CD4-positive, alpha-beta T cell treated with Interferon alpha-2 for 1 hour (primary cell): Measurements from ENCODE around the gene TCN2.
A peak's percentile ranks its signal among the peaks of the same experiment; 100 is the strongest.
"Not testable (repeated sequence)": the region's sequence is repeated elsewhere in the genome, so short reads cannot be mapped to it uniquely, and the experiment has no call there.

Experiments used
- DNase-seq, 2 donors: peaks; one replicate each; pipeline ENCODE4 v3.0.0-alpha.2; 2020 to 2022

Gene TCN2

DNA sequence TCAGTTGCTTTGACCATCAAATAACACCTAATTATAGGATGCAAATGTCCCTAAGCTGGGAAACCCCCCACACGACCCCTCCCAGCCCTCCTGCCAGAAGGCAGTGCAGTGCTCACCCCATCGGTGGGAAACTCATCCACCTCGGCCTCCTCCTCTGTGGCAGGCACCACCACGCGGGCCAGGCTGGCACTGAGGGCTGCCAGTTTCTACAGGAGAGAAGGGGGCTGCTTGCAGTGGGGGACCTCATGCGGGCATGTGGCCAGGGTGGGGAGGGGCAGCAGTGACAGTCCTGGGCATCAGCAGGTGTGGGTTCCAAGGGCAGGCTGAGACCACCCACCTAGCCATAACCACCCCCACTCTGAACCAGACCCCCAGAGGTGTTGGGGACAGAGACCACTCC is 26.1 kb upstream of the TCN2 start:
- no peak for DNase-seq

DNA sequence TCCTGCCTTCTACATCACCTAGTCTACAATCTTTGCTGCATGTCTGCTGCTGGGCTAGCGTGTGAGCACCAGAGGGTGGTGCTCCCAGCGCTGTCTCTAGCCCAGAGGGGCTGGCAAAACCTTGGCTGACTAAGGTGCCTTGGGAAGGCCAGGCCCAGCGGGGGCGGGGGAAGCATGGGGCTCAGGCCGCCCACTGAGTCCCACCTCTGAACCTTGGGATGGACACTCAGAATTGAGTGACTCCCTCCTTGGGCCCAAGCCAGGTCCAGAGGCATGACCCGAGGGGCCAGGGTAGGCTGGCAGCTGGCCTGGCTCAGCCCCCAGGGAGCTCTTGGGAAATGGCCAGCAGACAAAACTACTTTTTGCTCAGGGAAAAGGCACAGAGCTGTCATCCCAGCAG is 24.9 kb upstream of the TCN2 start:
- DNase-seq, result no peak

DNA sequence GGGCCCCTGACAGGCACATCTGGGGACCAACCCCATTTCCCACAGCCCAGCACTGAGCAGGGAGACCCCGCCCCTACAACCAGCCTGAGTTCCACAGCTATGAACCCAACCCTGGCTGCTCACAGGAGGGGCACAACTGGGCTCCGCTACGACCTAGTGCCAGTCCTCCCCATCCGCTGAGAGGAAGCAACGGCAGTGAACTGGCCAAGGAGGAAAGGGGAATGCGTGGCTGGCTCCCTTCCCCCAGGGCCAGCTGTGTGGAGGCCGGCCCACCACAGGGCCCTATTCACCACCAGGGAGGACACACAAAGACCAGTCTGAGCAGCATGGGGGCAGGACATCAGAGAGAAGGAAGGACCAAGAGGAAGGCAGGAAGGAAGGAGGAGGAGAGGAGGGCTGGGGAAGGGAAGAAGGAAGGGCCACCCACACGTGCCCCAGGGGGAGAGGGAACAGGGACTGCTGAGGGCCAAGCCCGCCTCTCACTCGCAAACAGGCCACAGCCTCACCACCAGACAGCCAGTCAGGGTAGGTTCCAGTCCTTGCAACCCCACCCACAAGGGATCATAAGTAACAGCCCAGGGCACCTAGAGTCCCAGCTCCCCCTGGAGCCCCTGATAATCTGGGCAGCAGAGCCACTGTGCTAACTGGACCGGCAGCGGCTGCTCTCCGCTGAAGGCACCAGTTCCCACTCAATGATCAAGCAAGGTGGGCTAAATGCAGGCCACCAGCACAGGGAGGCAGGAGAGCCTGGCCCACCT is 24.0 kb upstream of the TCN2 start:
- no peak for DNase-seq

DNA sequence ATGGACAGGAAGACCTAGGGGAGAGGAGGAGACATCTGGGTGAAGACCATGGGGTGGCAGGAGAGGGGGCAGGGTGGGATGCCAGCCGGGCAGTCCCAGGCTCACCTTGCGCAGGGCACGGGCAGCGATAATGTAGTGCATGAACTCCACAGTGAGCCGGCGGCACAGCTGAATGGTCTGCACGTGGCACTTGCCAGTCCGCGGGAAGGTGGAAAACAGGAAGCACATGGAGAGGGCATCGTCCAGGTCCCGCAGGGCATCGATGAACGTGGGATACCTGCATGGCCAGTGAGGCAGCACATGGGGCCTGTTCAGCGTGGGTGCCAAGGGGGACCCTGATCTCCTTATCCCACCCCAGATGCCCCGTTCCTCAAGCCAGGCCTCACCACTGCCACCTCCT is 22.5 kb upstream of the TCN2 start:
- DNase-seq, result no peak

DNA sequence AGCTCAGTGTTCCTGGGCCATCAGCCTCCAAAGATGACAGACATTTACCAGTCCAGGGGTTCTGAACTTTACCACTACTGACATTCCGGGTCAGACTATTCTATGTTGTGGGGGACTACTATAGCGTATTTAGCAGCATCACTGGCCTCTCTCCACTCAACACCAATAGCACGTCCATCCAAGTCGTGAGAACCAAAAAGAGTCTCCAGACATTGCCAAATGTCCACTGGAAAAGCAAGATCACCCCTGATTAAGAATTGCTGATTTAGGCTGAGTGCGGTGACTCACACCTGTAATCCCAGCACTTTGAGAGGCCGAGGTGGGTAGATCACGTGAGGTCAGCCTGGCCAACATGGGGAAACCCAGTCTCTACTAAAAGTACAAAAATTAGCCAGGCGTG is 20.6 kb upstream of the TCN2 start:
- DNase-seq, result no peak

DNA sequence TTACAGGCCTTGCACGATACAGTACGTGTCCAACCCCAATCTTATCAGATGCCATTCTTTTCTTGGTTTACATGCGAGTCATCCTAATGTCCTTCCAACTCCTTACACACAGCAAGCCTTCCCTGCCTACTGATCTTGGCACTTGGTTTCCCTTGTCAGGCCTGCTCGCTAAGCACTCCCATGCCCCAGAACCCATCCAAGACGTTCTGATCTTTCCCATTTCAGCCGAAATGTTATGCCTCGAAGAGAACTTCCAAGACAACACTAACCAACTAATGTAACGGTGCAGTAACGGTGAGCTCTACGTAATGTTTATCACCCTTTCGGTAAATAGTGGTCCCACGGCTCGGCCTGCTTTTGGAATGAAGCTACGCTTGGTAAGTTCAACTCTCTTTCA is 15.8 kb upstream of the TCN2 start:
- DNase-seq, result peak in 1 of 2 donors; percentile 6

DNA sequence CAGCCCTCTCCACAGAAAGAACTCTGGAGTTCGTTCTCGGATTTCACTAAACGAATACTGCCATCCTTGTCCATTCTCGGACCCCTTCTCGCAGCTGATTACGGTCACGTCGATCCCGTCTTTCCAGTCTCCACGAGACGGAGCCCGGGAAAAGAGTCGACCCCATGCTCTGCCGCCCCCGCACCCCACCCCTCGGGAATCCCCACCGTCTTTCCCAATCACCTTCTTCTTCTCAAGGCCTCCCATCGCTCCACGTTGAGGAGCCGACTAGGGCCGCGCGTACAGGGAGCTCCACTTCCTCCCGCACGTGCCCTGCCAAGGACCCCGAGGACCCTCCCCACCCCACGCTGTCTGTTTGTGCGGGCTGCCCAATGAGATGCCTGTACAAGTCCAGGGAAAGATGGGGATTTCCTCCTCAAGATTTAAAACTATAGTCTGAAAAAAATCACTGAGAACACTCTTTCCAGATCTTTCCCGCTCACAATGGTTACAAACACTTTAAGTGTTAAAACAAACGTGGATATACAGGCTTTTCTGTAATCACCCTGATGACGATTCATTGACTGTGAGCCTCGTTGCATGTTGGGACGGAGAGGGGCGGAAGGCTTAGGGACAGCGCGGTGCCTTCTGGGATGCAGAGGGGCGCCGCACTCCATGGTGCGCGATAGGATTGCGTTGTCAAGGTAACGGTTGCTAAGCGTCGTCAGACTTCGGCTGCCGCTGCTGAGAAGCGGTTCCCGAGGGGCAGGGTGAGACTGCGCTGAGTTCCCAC is 15.2 kb upstream of the TCN2 start, which contains the start of gene PES1:
TSS of gene PES1 (minus strand) at position 323 of the 772 bp plus-strand sequence. CDS start at position 246, 77 bp downstream.
- DNase-seq, result peak; percentile 97 to 98

DNA sequence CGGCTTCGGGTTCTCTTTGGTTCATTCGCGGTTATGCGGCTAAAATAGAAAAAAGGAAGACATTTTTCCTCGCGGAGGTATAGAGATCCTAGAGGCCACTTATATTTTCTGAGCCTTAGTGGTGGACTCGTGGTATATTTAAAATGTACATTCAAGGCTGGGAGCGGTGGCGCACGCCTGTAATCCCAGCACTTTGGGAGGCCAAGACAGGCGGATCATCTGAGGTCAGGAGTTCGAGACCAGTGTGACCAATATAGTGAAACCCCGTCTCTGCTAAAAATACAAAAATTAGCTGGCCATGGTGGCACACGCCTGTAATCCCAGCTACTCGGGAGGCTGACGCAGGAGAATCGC is 14.6 kb upstream of the TCN2 start:
- not testable (repeated sequence) for DNase-seq

DNA sequence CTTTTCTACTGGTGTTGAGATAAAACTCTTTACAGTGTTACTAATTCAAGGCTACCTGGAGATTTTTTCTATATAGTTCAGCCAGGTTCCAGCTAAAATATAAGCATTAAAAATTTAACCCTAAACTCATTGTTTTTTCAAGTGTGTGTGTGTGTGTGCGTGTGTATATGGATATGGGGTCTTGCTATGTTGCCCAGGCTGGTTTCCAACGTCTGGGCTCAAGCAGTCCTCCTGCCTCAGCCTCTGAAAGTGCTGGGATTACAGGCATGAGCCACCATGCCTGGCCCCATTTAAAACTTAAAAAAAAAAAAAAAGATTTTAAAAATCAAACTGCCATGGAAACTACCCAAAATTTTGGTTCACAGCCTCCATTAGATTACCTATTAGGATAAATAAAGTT is 10.8 kb upstream of the TCN2 start:
- no peak for DNase-seq

DNA sequence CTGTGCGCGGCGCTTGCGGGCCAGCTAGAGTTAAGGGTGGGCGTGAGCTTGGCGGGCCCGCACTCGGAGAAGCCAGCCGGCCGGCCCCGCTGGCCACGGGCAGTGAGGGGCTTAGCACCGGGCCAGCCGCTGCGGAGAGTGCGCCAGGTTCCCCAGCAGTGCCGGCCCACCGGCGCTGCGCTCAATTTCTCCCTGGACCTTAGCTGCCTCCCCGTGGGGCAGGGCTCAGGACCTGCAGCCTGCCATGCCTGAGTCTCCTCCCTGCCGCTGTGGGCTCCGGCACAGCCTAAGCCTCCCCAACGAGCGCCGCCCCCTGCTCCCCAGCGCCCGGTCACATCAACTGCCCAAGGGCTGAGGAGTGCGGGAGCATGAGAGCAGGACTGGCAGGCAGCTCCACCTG is 10.1 kb upstream of the TCN2 start:
- no peak for DNase-seq

DNA sequence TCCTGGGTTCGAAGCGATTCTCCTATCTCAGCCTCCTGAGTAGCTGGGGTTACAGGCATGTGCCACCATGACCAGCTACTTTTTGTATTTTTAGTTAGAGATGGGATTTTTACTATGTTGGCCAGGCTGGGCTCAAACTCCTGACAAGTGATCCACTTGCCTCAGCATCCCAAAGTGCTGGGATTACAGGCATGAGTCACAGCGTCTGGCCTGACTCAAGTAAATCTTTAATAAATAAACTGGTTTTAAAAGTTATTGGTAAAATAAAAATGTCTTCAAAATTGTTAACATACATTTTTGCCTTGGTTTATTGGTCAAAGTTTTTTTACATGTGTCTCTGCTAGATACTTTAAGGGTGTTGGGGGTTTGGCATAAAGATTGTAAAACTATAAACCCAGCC is 8.0 kb upstream of the TCN2 start:
- DNase-seq, result no peak

DNA sequence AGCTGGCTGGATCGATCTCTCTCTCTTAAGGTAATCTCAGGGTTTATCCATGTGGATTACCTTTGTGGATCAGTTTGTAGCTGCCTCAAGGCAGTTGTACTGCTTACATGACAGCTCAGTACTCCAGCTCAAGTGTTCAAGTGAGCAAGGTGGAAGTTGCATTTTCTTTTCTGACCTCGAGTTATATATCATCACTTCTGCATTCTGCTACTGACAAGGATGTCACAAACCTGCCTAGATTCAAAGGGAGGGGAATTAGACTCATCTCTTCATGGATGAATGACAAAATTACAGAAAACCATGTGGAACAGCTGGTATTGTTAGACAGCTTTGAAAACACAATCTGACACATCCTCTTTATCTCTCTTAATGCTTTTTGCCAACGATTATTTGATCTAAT is 6.1 kb upstream of the TCN2 start:
- DNase-seq, result no peak

DNA sequence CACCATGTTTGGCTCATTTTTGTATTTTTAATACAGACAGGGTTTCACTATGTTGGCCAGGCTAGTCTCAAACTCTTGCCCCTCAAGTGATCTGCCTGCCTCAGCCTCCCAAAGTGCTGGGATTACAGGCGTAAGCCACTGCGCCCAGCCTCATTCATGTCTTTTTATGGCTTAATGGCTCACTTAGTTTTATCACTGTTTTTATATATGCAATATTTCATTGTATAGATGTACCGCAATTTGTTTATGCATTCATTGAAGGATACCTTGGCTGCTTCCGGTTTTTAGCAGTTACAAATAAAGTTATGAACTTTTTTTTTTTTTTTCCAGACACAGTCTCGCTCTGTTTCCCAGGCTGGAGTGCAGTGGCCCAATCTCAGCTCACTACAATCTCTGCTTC is 5.5 kb upstream of the TCN2 start:
- no peak for DNase-seq

DNA sequence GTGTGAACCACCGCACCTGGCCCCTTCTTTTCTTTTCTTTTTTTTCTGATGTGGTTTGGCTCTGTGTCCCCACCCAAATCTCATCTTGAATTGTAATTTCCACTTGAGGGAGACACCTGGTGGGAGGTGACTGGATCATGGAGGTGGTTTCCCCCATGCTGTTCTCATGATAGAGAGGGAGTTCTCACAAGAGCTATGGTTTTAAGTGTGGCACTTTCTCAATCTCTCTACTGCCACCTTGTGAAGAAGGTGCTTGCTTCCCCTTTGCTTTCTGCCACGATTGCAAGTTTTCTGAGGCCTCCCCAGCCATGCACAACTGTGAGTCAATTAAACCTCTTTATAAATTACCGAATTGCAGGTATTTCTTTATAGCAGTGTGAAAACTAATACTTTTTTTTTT is 4.9 kb upstream of the TCN2 start:
- peak in 1 of 2 donors; percentile 36 for DNase-seq

DNA sequence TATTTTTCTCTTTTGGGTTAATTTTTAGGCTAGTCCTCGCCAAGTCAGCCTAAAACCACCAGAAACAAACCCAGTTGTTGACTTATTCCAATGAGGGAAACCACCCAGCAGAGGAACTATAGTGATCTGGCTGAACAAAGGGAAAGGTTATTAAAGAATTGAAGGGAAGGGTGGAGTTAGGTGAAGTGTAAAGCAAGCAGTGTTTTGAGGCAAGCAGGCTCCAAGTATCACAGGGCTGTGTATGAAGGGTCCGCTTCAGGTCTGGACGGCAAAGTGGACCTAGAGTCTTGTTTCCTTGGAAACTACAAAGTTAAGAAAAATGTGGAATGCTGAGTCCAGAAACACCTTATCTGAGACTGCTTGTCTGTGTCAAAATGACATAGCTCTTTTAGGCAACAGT is 3.2 kb upstream of the TCN2 start:
- no peak for DNase-seq

DNA sequence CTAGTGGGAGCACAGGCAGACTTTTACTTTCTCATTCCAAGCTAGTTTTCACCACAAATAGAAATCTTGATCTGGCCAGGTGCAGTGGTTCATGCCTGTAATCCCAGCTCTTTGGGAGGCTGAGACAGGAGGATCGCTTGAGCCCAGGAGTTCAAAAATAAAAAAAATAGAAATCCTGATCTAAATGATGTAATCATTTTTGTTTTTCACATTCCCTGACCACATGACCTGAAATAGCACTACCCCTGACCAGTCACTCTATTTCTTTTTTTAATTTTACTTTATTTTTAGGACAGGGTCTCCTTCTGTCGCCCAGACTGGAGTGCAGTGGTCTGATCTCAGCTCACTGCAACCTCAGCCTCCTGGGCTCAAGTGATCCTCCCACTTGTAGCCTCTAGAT is 2.3 kb upstream of the TCN2 start:
- no peak for DNase-seq

DNA sequence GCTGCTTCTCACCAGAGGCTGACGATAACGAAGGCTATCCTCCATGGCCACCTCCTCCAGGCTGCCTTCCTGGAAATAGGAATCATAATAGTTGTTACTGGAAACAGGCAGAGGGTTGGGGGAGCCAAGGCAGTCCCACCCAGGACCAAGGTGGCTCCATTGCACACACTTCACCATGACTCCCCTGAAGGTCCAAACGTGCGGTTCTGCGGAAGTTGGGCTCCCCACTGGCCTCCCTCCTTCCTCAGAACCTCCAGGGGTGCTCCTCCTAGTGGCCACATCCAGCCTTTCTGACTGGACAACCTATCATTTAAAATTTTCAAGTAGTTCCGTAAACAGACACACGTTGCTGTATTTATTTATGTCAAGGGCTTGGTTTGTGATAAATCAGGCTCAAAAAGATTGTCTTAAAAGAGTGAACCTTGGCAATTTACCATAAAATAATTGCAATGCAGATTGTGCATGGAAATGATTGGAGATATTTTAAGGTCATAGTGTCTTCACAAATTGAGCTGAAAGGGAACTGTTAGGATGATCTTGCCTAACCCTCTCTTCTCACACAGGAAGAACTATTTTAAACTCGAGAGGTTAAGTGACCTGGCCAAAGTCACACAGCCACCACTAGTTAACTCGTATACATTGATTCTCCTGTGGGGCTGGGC is 1.4 kb upstream of the TCN2 start:
- peak; percentile 45 to 60 for DNase-seq

DNA sequence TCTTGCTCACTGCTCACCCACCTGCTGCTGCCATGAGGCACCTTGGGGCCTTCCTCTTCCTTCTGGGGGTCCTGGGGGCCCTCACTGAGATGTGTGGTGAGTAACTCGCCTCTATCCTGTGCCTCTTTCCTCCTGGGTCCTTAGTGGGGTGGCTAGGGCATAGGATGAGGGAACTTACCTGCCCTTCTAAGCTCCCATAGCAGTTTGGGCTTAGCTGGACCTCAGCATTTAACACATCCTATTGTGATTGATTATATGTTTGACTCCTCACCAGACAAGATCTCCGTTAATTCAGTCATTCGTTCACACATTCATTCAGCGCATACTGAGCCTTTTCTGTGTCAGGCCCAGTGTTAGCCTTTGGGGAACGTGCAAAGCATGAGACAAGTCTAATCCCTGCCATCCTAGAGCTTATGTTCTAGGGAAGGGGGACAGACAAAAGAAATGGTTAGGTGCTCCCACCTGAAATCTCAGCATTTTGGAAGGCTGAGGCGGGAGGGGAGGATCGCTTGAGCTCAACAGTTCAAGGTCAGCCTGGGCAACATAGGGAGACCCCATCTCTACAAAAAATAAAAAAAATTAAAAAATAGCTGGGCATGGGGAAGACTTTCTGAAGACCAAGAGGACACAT is 441 bp downstream of the TCN2 start:
- DNase-seq, result no peak

DNA sequence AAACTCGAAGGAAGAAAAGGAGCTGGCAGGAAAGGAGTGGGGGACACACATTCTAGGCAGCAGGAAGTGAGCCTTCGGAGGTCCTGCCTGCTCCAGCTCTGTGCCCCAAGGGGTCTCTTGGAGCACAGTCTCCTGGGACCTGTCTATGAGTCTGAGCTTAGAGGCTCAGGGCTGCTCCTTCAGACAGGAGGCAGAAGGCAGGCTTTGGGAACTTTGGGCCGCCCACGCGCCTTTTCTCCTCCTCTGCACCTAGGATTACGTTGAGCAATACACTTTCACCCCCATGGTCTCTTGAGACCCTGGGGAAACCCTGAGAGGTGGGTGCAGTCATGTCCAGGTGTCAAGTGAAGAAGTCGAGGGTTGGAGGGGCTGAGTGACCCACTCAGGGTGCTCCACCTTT is 965 bp downstream of the TCN2 start:
- no peak for DNase-seq

DNA sequence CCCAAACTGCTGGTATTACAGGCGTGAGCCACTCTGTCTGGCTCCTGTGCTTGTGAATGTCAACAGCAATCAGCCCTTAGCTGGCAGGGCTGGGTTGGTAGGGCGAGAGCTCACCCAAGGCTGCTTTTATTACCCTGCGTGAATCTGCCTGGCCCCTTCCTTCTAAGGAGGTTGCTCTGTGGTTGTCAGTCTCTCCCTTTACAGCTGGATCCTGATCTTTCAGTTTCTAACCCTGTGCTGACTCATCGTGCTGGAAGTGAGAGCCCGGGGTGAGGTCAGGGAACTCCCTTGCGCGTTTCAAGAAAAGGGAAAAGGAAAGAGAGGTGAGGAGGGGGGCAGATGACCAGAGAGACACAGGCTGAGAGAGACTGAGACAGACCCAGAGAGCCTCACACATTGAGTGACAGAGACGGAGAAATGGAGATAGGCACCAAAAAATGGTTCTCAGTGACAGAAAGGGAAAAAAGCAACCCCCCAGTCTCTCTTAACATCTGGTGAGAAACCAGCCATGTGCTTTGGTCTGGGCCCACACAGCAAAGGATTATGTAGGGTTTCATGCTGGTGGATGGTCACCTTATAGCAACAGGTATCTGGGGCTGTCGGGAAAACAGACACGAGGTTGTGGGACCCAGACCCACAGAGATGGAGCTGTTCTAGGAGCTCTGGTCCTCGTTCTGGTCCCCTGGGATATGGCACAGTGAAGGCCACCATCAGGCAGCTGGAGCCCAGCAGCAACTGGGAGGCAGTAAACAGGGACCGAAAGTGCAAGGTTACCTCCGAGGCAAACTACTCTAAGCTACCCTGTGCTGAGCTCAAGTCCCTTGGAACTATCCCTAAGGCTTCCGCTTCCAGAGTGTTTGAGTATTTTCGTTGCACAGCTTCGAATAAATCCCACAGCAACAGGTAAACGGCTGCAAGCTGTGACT is 2.5 kb downstream of the TCN2 start:
- DNase-seq, result peak; percentile 26 to 74

DNA sequence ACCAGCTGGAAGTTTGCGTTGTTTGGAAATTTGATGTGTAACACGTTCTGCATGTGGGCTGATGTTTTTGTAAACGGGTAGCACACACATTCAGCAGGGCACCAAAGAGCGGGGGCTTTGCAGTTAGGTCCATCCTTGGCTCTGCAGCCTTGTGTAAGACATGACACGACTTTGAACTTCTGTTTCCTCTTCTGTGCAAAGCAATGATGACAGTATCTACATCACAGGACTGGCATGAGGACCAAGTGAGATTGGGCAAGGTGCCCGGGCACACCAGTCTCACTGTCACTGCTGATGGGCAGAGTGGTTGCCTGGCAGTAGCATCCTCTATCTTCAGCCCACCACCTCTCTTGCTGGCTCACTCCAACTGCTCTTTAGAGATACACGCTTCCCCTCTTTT is 3.3 kb downstream of the TCN2 start:
- DNase-seq, result peak in 1 of 2 donors; percentile 70

DNA sequence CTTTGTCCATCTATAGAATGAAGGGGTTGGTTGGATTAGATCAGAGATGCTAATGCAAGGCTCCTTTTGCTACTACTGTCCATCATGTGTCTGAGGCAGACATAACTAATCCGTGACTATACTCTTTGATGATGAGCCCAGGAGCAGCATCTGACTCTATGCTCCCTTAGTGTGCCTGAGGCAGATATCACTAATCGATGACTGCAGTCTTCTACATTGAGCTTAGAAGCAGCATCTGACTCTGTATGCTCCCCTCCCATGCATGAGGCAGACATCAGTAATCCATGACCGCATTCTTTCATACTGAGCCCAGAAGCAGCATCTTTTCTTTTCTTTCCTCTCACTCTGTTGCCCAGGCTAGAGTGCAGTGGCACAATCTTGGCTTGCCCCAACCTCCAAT is 4.2 kb downstream of the TCN2 start:
- no peak for DNase-seq
